Activated T-cell treated with anti-CD3 and anti-CD28 coated beads, Interleukin-2, amount 50 U/mL, for 4 hours (primary cell): ENCODE data around the gene SPRY2. TPM values are rescaled to one million over a fixed set of nuclear protein-coding genes. Genes with fewer than 3 reads are reported as not detected.

Source experiments
- ATAC-seq, 2 donors: fragments of 200-7000 bp; cut with Tn5 transposase; one replicate each; pipeline ENCODE4 v1.10.0; 2021
- DNase-seq: peaks from one replicate; pipeline ENCODE4 v3.0.0-alpha.2; 2020
- H3K27me3 Mint-ChIP-seq: one replicate; pipeline ENCODE4 v1.8.0; 2021; ENCODE audit warnings: low read depth, mixed read lengths
- H3K36me3 Mint-ChIP-seq: one replicate; pipeline ENCODE4 v1.8.0; 2022; ENCODE audit warnings: mixed read lengths; ENCODE audit not compliant: insufficient read depth
- H3K4me1 Mint-ChIP-seq: one replicate; pipeline ENCODE4 v1.8.0; 2021; ENCODE audit warnings: low read depth, mixed read lengths
- H3K4me3 Mint-ChIP-seq: one replicate; pipeline ENCODE4 v1.8.0; 2021; ENCODE audit warnings: mild to moderate bottlenecking, moderate library complexity, mixed read lengths
- H3K9me3 Mint-ChIP-seq: one replicate; pipeline ENCODE4 v1.8.0; 2021; ENCODE audit warnings: mixed read lengths
- total RNA-seq, 3 donors: library from RNA; stranded (reverse); gene quantifications; one replicate each; pipeline ENCODE4 v1.2.1, GENCODE V29; 2021

The SPRY2 gene, protein sequence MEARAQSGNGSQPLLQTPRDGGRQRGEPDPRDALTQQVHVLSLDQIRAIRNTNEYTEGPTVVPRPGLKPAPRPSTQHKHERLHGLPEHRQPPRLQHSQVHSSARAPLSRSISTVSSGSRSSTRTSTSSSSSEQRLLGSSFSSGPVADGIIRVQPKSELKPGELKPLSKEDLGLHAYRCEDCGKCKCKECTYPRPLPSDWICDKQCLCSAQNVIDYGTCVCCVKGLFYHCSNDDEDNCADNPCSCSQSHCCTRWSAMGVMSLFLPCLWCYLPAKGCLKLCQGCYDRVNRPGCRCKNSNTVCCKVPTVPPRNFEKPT
- 1 to 10 TPM in 1 of 3 donors, under 1 TPM in 2; 0.33 to 1.8 (median 0.33) TPM for total RNA-seq

DNA sequence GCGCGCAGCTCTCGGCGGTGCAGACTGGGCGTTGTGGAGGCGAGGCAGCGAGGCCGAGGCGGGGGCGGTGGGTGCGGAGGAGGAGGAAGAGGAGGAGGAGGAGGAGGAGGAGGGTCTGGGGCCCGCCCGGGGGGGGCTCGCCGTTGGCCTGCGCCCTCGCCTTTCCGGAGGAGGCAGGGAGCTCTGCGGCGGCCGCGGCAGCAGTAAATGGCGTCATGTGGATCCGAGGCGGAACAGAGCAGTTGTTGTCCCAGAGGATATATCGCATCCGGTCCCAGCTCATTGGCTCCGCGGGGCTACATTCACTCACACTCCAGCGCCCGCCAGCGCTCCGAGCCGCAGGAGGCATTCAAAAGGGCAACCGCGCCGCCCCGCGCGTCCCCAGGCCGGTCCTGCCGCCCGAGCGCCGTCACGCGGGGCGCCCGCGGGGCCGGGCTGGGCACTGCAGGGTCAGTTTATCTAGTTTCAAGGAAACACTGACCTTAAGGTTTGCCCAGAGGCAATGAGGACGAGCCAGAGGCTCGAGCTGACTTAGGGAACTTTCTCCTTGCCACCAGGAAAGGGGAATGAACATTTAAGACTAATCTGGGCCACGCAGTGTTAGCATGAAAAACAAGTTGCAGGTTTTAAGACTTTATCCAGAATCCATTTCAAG is at the start of gene SPRY2:
Gene SPRY2 (minus strand): TSS at position 26 of the 655 bp plus-strand sequence. CDS start 3,421 bp downstream, outside the sequence.
- H3K27me3 Mint-ChIP-seq, result peaks cover 59% of the 10 kb centered on the region
- peak; percentile 51 to 56 for ATAC-seq
- peaks cover 21% of the 10 kb centered on the region for H3K4me1 Mint-ChIP-seq
- no peaks in the 10 kb centered on the region for H3K9me3 Mint-ChIP-seq
- DNase-seq, result no peak
- no peaks in the 10 kb centered on the region for H3K36me3 Mint-ChIP-seq
- peak within 1 kb of the TSS; percentile 83 for H3K4me3 Mint-ChIP-seq

DNA sequence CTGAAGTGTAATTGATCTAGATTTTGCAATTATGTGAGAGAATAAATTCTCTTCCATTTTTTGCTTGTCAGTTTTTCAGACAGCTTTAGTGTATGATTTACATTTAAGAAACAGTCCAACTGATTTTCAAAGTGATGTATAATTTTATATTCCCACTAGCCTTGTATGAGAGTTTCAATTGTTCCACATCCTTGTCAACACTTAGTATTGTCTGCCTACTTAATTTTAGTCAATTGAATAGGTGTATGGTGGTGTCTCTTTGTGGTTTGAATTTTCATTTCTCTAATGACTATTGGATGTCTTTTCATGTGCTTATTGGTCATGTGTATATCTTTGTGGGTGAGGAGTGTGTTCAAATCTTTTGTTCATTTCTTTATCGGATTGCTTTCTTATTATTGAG is 49.4 kb upstream of the SPRY2 start:
- Mint-ChIP-seq H3K4me1 (no peaks in the 10 kb centered on the region), H3K27me3 (no peaks in the 10 kb centered on the region), H3K36me3 (no peaks in the 10 kb centered on the region), H3K4me3 (no peak overlapping the region), H3K9me3 (peaks cover 11% of the 10 kb centered on the region)
- DNase-seq, result no peak
- ATAC-seq, result no peak

DNA sequence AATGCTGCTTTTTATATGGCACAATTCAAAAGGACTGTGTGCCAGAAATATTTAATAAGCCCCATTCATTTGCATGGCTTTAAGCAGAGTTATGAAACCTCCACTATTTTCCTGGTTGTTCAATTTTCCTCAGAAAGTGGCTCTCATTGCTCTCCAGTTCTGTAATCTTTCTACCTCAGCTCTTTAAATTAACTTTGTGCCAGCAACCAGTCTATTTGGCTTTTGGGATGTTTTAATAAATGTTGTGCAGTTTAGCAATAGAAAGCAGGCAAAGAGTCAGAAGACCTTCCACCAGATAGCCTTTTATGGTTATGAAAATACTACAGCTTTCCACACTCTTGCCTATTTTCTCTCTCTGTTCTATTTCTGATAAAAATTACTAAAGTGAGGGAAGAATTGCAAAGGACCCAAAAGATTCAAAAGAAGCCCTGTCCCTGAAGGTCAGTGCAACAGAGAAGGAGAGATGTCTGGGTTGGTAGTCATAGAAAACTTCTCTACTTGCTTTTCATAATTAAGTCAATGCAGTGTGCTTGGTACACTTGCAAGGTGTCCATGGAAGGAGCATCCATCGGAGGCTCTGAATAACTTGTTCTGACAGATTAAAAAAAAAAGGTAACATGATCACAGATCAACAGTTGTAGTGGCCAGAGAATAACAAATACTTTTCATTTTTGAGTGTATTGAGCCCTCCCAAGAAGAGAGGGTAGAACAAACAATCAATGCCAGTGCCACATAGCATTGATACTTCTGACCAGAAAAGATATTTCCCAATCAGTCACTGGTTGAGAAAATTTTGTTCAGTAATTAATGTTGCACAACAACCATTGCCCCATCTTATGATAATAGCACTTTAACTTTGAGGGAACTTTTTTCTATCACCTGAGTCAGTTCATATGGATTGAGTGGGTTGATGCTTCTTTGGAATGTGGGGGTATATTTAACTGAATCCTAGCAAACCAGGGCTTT is 48.4 kb upstream of the SPRY2 start:
- DNase-seq, result no peak
- Mint-ChIP-seq H3K9me3 (peaks cover 11% of the 10 kb centered on the region), H3K4me3 (no peak overlapping the region), H3K27me3 (no peaks in the 10 kb centered on the region), H3K4me1 (no peaks in the 10 kb centered on the region), H3K36me3 (no peaks in the 10 kb centered on the region)
- no peak for ATAC-seq

DNA sequence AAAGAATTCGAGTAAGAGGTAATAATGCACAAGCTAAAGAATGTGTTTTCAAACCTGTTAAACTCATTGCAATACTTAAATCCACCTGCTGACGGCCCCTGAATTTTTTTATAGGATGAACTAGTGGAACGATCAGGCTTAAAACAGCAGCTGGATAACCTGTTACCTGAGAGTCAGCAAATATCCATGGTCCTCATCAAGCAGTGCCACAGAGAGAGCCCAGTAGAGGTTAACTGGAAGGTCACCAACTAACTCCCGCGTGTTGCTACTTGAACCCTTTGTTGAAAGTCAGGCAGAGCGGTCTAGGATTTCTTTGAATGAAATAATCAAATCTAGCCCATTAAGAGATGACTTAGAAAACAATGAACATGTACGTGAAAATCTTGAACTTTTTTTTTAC is 47.6 kb upstream of the SPRY2 start:
- DNase-seq (no peak), ATAC-seq (no peak)
- H3K27me3 Mint-ChIP-seq, result no peaks in the 10 kb centered on the region
- no peaks in the 10 kb centered on the region for H3K36me3 Mint-ChIP-seq
- no peaks in the 10 kb centered on the region for H3K4me1 Mint-ChIP-seq
- H3K4me3 Mint-ChIP-seq, result no peak overlapping the region
- H3K9me3 Mint-ChIP-seq, result peaks cover 5% of the 10 kb centered on the region

DNA sequence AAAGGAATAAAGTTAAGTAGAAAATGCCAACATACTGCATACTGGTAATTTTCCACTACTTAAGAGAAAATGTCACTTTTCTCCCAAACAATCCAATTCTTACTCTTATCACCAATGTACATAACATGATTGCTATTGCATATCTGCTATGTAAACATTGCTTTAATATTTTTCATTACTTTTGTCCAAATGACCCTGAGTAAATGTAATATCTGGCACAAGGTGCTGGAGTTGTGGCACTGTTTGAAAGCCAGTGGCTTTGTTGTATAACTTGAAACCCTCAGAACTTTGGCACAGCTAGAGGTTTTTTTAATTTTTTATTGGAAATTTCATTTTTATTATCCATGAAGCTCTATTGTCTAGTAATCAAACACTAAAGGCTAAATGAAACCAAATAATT is 45.7 kb upstream of the SPRY2 start:
- no peaks in the 10 kb centered on the region for H3K36me3 Mint-ChIP-seq
- H3K4me3 Mint-ChIP-seq, result no peak overlapping the region
- no peaks in the 10 kb centered on the region for H3K27me3 Mint-ChIP-seq
- DNase-seq (no peak), ATAC-seq (no peak)
- H3K9me3 Mint-ChIP-seq, result peaks cover 4% of the 10 kb centered on the region
- no peaks in the 10 kb centered on the region for H3K4me1 Mint-ChIP-seq

DNA sequence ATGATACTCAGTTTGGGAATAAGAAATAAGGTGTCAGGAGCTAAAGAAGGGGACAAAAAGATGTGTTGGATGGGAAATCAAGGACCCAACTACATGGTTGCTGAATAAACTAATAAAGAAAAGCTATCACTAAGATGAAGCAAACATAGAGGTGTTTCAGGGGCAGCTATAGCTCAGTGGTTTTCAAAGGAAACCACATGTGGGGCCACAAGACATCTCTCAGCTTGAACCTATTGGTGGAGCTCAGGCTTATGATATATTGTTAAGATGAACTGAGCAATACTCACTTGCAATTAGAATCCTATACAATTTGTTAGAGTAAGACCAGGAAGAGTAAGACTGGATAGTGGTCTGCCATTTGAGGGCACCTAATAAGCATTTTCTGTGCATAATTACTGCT is 45.1 kb upstream of the SPRY2 start:
- no peaks in the 10 kb centered on the region for H3K4me1 Mint-ChIP-seq
- peaks cover 4% of the 10 kb centered on the region for H3K9me3 Mint-ChIP-seq
- H3K36me3 Mint-ChIP-seq, result no peaks in the 10 kb centered on the region
- DNase-seq (no peak), ATAC-seq (no peak)
- H3K4me3 Mint-ChIP-seq, result no peak overlapping the region
- H3K27me3 Mint-ChIP-seq, result no peaks in the 10 kb centered on the region

DNA sequence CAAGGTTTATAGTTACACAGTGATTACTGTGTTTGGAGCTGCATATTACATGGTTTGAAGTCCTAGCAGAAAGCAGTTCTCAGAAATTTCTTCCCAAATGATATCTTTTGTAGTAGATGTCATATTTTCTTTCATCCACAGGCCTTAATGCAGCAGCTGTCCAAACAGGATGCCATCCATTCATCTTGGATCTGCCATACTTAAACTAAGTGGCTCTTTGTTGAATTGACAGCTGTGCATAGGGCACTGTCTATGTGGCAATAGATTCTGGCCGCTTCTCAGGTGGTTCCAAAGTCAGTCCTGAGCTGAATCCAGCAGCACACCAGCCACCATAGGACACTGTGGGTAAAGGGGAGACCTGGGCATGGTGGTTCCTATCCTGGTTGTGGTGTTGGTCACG is 41.6 kb upstream of the SPRY2 start:
- H3K9me3 Mint-ChIP-seq, result no peaks in the 10 kb centered on the region
- H3K27me3 Mint-ChIP-seq, result no peaks in the 10 kb centered on the region
- no peak overlapping the region for H3K4me3 Mint-ChIP-seq
- DNase-seq (no peak), ATAC-seq (no peak)
- no peaks in the 10 kb centered on the region for H3K36me3 Mint-ChIP-seq
- H3K4me1 Mint-ChIP-seq, result no peaks in the 10 kb centered on the region

DNA sequence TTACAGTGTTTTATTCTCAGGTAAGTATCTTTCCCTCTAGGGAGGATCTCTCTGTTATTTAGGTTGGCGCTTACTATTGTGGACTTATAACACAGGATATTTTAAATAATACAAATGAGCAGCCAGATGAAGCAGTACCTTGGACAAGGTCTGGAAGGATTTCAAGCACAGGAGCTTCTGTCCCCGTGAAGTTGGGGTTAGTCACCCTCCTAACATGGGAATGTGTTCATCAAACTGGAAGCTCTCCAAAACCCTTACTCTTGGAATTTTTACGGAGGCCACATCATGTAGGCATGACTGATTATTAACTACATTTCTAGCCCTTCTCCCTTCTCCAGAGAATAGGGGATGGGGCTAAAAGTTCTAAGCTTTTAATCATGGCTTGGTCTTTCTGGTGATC is 38.3 kb upstream of the SPRY2 start:
- no peaks in the 10 kb centered on the region for H3K9me3 Mint-ChIP-seq
- no peaks in the 10 kb centered on the region for H3K27me3 Mint-ChIP-seq
- no peaks in the 10 kb centered on the region for H3K36me3 Mint-ChIP-seq
- H3K4me3 Mint-ChIP-seq, result no peak overlapping the region
- DNase-seq (no peak), ATAC-seq (no peak)
- no peaks in the 10 kb centered on the region for H3K4me1 Mint-ChIP-seq

DNA sequence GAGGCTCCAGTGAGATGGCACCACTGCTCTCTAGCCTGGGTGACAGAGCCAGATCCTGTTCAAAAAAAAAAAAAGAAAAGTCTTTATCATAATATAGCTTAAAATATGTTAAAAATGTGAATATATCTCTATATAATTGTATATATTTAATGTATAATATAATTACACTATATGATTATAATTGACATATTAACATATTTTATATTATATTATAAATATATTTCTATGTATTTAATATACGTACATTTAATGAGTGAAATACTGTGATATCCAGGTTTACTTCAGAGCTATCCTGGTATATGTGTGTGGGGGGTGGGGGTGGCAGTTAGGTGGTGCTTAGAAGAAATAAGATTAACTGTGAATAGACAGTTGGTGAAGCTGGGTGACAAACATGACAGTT is 35.6 kb upstream of the SPRY2 start:
- ATAC-seq (no peak), DNase-seq (no peak)
- no peaks in the 10 kb centered on the region for H3K4me1 Mint-ChIP-seq
- no peaks in the 10 kb centered on the region for H3K9me3 Mint-ChIP-seq
- no peaks in the 10 kb centered on the region for H3K27me3 Mint-ChIP-seq
- H3K4me3 Mint-ChIP-seq, result no peak overlapping the region
- H3K36me3 Mint-ChIP-seq, result no peaks in the 10 kb centered on the region

DNA sequence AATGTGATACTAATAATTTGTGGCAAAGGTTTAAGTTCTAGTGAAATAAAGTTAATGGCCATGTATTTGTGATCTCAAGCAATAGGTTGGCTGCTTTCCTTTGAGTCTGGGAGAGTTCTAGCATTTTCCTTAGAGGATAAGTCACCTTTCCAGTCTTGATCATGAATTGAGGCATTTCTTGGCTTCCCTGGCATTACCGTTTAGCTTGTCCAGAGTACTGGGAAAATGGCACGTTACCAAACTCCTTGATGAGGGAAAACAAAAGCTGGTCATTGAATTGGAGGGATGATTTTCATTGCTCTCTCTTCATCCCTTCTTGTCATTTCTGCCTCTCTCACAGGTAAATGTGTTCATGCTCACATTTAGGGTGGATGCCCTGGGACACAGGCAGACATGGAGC is 34.0 kb upstream of the SPRY2 start:
- Mint-ChIP-seq H3K36me3 (no peaks in the 10 kb centered on the region), H3K9me3 (no peaks in the 10 kb centered on the region), H3K4me3 (no peak overlapping the region), H3K27me3 (no peaks in the 10 kb centered on the region), H3K4me1 (no peaks in the 10 kb centered on the region)
- ATAC-seq (no peak), DNase-seq (no peak)

DNA sequence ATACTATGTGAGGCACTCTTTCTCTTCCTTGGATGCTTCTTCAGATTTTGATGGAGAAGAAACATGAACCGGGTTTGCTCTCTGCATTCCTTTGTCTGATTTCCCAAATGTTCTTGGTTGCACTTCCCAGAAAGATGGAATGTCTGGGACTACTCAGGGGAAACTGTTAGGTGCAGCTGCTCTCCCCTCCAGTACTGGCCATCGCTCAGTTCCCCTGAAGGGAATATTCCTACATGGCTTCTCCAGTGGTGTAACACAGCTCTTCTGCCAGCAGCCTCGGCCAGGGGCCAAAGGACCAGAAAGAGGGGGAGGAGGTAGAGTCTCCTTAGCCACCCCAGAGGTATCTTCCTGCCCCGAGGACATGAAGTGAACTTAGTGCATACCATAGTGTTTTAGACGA is 33.5 kb upstream of the SPRY2 start:
- ATAC-seq (no peak), DNase-seq (no peak)
- Mint-ChIP-seq H3K36me3 (no peaks in the 10 kb centered on the region), H3K4me3 (no peak overlapping the region), H3K4me1 (no peaks in the 10 kb centered on the region), H3K27me3 (no peaks in the 10 kb centered on the region), H3K9me3 (no peaks in the 10 kb centered on the region)

DNA sequence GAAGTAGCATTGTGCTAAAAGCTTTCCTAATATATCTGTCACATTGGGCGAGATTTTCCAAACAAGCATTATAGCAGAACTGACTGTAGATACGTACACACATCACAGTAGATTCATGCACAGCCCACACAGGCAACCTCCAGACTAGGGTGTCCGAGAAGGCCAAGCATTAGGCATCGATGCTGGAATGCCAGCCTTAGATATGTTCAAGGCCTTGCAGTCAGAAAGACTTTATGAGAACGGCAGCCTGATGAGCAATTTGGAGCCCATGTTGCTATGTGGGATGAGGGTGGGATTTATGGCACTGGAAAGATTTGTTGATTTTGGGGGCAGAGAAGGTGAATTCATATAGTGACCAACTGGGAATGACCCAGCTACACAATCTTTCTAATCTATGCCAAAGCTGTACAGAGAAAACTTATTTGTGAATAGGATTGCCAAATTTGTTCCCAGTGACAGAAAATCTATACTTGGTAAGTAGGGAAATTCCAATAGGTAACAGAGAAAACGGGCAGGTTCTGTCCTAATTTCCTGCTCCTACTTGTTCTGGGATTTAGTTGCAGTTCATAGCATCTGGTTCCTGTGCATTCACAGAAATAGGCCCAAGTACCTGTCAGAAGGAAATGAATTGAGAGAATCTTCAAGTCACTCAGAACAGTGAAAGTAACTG is 31.0 kb upstream of the SPRY2 start:
- H3K27me3 Mint-ChIP-seq, result no peaks in the 10 kb centered on the region
- ATAC-seq, result no peak
- H3K4me3 Mint-ChIP-seq, result no peak overlapping the region
- H3K36me3 Mint-ChIP-seq, result no peaks in the 10 kb centered on the region
- no peaks in the 10 kb centered on the region for H3K4me1 Mint-ChIP-seq
- no peak for DNase-seq
- H3K9me3 Mint-ChIP-seq, result no peaks in the 10 kb centered on the region

DNA sequence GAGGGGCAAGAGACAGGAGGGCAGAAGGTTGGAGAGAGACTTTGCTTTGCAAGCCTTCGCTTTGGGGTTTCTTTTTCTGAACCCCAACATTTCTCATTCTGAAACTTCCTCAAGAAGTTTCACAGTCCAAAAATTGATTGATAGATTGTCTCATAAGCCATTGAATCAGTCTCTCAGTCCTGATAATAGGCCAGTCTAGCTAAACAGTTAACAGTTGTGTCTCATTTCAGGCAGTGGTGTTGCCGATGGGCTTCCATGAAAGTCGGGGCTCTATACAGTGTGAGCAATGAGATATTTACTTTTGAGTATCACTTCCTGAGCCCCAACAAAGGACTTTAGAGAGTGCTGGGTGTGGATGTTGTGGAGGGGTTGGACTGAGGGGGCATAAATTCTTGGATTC is 26.5 kb upstream of the SPRY2 start:
- DNase-seq (no peak), ATAC-seq (no peak)
- no peaks in the 10 kb centered on the region for H3K27me3 Mint-ChIP-seq
- no peaks in the 10 kb centered on the region for H3K4me1 Mint-ChIP-seq
- no peaks in the 10 kb centered on the region for H3K9me3 Mint-ChIP-seq
- no peaks in the 10 kb centered on the region for H3K36me3 Mint-ChIP-seq
- H3K4me3 Mint-ChIP-seq, result no peak overlapping the region

DNA sequence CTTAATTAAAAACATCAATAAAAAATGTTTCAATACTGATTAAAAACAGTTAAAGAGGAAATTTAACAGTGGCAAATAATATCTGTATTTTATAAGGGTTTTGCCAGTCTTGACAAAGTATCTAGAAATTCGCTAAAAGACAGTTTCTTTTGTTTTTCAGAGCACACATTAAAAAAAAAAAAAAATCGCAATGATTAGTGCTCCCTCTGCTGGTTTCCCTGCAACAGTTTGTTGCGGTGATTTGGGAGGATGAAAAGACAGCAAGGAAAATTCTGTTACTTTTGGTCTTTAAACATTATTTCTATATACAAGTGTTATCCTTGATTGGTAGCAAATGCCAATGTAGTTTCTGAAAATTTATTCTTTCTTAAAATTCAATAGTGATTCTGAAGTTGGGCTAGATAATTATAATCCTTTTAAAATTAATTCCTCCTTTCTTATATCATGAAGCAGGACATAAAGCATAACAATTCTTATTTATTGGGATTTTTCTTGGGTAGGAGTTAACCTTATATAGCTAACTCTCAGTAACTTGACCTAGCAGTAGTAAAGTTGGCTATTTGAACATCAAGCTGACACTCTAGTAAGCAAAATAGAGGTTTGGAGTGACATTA is 23.1 kb upstream of the SPRY2 start:
- Mint-ChIP-seq H3K4me3 (no peak overlapping the region), H3K36me3 (no peaks in the 10 kb centered on the region), H3K9me3 (no peaks in the 10 kb centered on the region), H3K27me3 (no peaks in the 10 kb centered on the region), H3K4me1 (no peaks in the 10 kb centered on the region)
- ATAC-seq (no peak), DNase-seq (no peak)
